Sciatic nerve (tissue), 2 donors: ENCODE results near the gene DGKB. TPM values are rescaled to one million over a fixed set of nuclear protein-coding genes. Genes with fewer than 3 reads are reported as not detected.

ENCODE experiments used
- ATAC-seq: fragments of 200-7000 bp; cut with Tn5 transposase; one replicate; pipeline ENCODE4 v1.9.1; 2020; ENCODE audit warnings: mild to moderate bottlenecking, moderate library complexity
- DNase-seq: peaks from one replicate; pipeline ENCODE4 v3.0.0-alpha.2; 2020; ENCODE audit warnings: low spot score
- intact Hi-C: fragments of 100-400 bp; cut with DNase I; formaldehyde crosslinking; loops from one replicate; pipeline ENCODE4 v1.14.2; 2022
- total RNA-seq: library from RNA; stranded (reverse); fragmentation: NEBNext Ultra II Directional; extraction: Animal tissue kit (Norgen Biotek cat#: 25700); gene quantifications from one replicate; pipeline ENCODE4 v1.2.1, GENCODE V29; 2021
- donor health status: DM: no; HTN: no; CAD: no.
- donor health status: DM: no; HTN: no; CAD: no.

DGKB gene
- total RNA-seq, 1 donor from 2014 or later = 3.6 TPM

DNA sequence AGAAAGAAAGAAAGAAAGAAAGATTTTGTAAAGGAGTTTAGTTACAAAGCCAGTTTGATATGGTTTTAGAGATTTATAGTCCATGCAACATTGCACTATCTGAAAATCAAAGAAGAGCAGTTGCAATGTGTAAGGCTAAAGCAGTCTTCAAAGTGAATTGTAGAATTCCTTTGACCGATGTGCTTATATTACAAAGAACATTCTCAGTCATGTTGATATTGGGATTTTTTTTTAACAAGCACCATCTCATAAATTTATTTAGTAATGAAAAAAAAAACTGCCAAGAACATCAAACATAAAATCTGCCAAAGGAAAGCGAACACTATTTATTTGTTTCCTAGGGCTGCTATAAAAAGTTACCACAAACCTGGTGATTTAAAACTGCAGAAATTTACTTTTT, 133.3 kb downstream of the DGKB start:
- DNase-seq = no peak
- intact Hi-C loops = no loop called here
- ATAC-seq = no peak

DNA sequence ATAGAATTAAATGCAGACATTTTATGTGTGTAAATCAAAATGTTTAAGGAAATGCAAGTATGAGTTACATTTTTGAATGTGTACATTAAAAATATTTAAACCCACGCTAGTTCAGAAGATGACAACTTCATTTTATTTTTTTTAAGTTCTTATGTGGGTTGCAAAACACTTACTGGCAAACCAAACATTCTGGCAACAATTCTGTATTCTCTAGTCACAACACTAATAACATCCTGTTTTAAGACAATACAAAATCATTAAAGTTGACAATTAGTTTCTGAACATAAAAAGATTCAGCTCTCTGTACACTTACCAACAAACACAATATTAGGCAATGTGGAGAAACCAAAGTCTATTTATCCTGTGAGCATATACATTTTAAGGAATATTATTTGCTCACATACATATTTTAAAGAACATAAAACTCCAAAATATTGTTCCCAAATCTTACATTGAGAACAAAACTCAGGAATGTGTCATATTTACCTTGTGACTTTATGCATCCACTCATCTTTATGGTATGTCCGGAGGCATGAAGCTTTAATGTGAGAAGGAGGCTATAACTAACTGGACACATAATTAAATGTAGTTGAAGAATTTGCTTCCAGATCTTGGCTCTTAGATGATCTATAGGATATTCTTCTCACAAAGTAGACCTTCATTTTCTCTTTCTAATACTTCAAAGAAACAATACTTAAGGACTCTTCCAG, 134.7 kb downstream of the DGKB start:
- ATAC-seq (no peak), DNase-seq (no peak)
- intact Hi-C loops = no loop called here

DNA sequence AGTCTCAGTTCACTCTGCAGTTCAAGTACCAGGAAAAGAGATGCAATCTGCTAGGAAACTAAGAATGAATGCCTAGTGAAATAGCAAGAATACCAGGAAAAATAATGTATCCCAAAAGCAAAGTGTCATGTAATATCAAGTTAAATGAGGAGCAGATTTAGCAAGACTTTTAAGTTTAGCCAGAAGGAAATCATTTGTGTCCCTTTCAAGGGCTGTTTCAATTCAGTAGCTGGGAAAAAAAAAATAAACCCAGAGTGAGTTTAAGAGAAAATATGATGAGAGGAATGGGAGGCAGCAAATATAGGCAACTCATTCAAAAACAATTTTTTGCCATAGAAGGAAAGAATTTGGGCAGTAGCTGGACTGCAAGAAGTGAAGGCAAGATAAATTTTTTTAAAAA, 135.8 kb downstream of the DGKB start:
- intact Hi-C loops = no loop called here
- no peak for DNase-seq
- no peak for ATAC-seq

DNA sequence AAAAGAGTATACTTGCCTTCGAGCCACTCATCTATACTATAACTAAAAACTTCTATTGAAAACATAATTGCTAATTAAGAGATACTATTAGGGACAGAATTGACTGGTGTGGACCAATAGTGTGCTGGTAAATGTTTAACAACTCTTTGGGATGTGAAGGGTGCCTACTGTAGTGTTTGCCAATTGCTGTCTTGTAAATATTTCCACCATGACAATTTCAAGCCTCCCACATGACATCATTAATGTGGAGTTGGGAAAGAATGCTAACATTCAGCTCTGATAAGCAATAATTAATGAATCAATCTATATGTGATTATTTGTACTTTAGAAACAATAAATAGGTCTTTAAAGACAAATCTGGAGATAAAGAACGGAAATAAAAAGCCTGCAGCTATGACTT, 136.8 kb downstream of the DGKB start:
- no peak for ATAC-seq
- DNase-seq = no peak

DNA sequence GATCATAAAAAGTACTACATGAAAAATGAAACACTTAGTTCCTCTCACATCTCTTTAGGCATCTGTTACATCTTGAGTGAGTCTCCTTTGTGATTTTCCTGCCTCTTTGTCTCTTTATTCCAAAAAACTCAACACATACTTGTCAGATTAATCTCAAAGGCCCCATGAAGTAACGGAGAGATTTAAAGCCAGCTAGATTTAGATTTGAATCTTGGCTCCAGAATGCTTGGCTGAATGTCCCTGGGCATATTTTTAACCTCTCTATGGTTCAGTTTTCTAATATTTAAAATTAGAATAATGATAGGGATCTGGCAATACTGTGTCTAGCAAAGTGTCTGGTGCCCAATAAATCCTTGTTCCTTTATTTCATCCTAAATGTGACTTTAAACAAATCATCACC, 140.0 kb downstream of the DGKB start:
- intact Hi-C loops = no loop called here
- DNase-seq (no peak), ATAC-seq (no peak)

More for the DNA sequence above, 136.8 kb downstream of the DGKB start:
- intact Hi-C loops = no loop called here

DNA sequence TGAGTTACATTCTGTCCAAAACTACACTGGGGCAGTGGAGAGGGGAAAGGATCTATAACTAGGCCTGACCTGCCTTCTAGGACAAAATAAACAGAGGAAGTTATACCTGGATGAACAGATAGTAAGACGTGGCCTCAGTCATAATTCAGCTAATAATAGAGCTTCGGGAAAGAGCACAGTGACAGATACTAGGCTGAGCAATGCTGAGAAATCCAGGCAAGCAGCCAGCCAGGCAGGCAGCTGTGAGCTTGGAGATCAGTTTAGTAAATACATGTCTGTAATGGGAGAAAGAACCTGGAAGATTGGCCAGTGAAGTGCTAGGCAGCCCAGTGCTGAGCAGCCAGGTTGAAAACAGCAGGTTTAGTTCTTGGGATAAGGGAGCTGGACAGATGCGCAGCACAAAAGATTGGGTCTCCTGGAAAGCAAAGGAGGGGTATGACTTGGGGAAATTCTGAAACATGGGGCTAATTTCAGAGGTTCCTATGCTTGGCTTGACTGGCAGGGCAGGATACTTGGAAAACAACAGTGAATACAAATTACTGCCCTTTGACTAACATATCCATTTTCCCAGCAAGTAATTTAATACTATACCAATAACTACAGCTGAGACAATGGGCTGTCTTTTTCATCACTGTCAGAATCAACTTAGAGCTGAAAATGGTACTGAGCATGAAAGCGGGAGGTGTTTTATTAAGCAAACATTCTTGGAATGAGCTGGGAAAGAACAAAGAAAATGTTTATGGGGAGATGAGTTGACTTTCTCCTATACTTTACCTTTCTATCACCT, 140.8 kb downstream of the DGKB start:
- intact Hi-C loops = no loop called here
- ATAC-seq = peak; percentile 26
- no peak for DNase-seq

DNA sequence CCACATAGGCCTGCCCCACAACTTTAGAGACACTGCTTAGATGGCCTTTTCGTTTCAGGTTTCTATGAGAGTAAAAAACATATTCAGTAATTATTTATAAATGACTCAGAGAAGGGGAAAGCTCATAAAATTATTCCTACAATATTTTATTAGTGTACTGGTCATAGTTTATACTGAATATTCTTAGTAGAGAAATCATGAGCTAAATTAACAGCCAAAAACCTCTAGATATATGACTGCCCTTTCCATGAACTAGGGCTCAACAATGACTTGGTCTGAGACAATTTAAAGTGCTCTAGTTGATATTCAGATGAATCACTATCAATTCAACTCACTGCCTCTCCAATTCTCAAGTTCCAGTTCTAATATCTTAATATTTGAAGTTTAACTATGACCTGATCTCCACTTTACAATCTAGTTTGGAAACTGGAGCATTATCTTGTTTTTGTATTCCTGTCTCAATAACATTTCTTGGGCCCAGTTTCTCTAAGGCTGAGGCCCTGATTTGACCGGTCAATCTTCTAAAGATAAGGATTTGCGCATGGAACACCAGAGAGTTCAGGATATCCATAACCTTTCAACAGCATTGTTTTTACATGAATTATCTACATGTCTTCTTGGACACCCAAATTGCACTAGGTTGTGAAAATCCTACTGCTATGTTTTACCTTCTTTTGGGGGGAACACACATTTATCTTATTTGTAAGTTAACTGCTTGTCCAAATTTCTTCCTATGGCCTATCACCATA, 141.6 kb downstream of the DGKB start:
- intact Hi-C loops = no loop called here
- ATAC-seq (no peak), DNase-seq (no peak)

DNA sequence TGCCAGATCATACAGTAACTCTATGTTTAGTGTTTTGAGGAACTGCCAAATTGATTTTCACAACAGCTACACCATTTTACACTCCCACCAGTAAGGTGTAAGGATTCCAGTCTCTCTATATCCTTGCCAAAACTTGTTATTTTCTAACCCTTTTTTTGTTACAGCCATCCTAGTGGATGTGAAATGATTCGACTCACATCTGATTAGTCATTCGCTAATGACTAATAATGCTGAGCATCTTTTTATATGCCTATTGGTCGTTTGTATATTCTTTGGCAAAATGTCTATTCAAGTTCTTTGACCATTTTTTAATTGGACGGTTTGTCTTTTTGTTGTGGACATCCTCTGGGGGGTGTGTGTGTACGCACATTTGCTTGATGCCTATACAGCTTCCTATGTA, 142.8 kb downstream of the DGKB start:
- no peak for ATAC-seq
- intact Hi-C loops = no loop called here

DNA sequence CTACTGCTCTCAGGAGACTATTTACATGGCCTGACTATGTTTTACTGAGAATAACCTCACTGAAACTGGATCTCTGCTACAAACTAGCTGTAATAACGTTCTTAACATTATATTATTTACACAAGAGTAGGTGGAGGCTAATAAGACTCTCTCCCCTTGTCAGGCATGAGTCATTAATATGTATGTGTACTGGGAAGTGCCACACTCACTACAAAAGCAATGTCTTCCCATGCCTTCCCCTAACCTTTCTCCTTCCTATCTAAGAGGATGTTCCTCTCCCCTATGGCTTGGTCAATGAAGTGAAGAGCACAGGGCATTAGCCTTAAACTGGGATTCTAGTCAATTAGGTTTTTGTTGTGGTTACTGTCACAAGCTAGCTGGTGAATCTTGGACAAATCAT, 147.9 kb downstream of the DGKB start:
- intact Hi-C loops = no loop called here
- no peak for ATAC-seq
- no peak for DNase-seq

More for the DNA sequence above, 142.8 kb downstream of the DGKB start:
- DNase-seq = no peak

DNA sequence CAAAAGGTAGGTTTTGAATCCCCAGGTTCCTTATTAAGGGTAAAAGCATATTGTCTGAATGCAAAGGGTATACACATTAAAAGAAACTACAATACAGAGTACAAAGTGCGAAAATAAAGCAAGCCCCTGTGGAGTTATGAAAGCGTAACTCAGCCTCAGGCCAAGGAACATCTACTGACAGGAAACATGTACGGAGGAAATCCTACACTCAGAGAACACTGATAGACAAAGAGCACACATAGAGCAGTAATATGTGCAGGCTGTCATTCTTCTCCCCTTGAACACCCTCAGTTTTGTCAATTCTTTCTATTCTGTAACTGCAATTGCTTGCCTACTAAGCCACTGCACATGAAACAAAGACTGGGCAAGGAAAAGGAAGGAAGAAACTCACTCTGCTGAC, 150.2 kb downstream of the DGKB start:
- DNase-seq (no peak), ATAC-seq (no peak)
- intact Hi-C loops = no loop called here

DNA sequence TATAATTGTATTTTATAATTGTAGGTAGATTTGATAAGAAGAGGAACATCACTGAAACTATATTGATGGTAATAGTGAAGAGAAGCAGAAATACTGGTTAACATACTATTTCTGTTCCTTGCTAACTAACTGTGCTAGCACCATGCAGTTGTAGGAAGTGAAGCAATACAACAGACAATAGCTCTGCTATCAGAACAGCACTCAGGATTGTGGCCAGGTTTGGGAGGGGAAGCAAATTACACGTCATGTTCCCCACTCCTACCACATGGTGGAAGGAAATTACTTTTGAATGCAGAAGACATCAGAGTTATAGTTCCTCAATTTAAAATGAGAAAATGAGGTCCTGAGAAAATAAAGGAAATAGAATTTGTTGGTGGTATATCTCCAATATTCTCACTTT, 151.1 kb downstream of the DGKB start:
- no peak for ATAC-seq
- intact Hi-C loops = no loop called here

DNA sequence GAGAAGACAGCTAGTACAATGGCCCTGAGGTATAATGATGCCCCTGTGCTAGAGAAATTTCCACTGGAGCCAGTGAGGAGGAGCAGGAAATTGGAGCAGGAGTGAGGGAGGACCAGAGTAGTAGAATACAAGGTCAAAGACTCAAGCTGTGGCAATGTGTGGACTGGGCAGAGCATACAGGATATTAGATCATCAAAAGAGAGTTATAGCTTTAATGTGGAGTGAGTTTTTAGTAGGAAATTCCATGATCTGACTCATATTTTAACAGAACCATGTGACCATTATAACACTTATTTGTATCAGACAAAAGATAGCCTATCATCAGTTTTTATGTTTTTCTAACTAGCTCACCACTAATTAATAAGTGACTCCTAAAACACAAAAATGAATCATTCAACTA, 154.1 kb downstream of the DGKB start:
- ATAC-seq (no peak), DNase-seq (no peak)
- intact Hi-C loops = no loop called here

More for the DNA sequence above, 151.1 kb downstream of the DGKB start:
- DNase-seq = no peak

DNA sequence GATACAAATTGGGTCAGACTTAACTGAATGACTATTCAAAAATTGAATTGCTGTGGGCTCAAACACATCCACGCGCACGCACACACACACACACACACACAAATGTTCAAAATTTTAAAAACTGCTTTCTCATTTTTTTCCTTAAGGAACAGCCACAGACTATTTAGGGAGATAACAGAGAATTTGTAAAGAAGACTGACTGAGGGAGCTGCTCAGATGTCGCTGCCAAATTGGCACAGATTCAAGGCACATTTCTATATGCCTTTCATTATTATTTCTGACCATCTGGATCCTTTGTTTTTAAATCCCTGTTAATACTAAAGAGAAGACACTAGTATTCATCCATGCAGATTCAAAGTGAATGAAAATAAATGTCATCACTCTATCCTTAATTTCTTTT, 154.8 kb downstream of the DGKB start:
- no peak for DNase-seq
- intact Hi-C loops = no loop called here
- no peak for ATAC-seq

DNA sequence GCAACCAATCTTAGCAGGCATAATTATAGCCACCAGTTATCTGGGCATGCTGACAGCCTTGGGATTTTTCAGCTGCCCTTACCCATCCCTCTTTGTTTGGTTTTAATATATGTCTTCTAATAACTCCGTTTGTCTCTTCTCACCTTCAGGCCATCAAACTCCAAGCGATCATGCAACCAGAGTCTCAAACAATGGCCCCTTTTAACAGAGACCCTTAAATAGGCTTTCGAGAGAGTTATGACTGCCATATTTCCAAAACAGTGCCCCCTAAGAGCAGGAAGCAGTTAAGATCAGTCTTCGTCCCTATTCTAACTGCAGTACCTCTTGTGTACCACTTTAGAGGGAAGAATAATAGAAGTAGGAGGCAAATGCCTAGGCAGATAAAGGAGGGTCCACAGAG, 157.5 kb downstream of the DGKB start:
- ATAC-seq (no peak), DNase-seq (no peak)
- intact Hi-C loops = no loop called here

DNA sequence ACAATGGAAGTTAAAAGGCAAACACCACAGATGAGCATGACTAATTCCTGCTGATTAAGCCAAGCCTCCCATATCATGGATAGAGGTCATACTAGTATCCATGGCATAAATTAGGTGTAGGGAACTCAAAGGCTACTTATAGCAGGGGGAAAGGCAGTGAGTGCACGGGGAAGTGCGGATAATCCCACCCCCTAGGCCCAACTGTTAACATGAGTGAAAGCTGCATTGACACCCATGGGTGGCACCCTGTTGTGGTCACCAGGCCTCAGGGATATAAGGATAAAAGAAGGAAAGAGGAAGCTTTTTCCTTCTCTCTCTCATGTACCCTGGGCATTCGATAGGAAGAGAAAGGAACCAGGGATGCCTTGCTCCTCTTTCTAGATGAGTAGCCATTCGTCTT, 161.9 kb downstream of the DGKB start:
- DNase-seq (no peak), ATAC-seq (no peak)
- intact Hi-C loops = no loop called here

DNA sequence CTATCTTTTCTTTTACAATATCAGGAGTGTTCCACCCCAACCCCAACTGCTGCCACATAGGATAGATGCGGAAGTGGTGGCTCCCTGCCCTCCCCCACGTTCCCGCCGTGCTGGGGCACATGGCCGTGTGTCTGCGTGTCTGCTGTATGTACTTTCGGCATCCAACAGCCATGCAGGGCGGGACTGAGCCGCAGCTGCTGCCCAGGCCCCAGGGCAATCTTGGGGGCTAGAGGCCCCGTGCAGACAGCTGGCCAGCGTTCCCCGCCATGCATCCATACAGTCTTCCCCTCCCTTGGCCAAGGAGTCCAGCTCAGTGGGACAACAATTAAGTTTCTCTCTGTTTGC, 162.7 kb downstream of the DGKB start:
- ATAC-seq (no peak), DNase-seq (no peak)
- intact Hi-C loops = no loop called here

DNA sequence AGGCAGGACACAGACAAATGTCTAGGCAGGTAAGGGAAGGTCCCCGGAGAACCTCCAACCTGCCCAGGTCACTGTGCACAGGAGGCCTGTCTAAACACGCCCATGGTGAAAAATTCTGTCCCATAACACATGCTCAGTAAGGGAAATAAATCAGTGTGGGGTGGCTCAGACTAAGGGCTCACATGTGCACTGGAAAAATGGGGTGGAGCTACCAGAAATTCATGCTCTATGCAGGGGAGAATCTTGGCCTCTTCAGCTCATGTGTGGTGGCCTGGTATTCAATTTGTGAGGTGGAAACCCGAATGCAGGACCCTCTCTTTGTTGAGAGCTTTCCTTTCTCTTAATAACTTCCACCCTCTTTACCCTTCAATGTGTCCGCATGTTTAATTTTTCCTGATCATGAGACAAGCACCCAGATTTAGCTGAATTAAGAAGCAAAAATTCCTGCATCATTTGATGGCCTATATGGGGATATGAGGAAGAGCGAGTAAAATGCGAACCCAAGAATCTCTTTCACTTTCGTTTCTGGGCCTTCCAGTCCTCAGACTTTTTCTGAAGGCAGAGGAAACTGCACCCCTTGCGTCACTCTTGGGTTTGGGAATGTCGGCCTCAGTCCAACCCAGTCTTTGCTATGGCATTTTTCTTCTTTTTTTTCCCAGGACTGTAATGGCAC, 163.2 kb downstream of the DGKB start:
- no peak for DNase-seq
- intact Hi-C loops = no loop called here
- ATAC-seq = no peak

DNA sequence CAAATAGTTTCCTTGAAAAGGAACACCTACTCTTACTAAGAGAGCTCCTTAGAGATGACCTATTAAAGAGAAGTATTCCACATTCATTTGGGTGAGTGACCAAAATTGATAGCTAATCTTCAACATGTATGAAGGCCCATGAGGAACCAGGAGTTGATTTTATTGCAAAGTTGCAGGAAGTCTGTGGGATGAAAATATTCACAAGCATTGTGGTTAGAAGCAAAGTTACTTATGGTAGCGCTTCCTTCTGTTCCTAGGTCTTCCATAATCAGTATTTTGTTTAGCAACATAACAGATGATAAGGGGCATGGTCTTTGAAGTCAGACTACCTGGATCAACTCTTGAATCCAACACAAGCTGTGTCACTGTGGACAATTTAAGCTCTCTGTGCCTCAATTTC, 164.5 kb downstream of the DGKB start:
- intact Hi-C loops = no loop called here
- no peak for ATAC-seq
- no peak for DNase-seq

DNA sequence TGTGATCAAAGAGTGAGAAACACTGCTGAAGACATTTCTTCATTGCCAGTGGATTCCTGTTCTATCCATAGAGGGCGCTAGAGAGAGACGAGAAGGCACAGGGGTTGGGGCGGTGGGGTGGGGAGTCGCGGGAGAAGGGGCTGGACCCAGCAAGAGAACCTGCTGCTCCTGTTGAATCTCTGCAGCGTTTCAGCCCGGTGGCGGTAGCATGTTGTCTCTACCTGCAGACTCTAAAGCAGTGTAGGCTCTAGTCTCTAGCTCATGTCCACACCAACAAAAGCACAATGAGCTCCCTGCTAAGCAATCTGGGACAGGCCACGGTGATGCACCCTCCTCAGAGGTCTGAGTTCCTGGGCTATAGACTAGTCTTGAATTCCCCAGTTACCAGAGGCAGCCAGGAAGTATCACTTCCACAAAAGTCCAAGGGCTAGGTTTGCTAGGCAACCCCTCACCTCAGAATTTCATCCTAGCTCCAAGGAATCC, 167.7 kb downstream of the DGKB start:
- ATAC-seq (no peak), DNase-seq (no peak)
- intact Hi-C loops = no loop called here

DNA sequence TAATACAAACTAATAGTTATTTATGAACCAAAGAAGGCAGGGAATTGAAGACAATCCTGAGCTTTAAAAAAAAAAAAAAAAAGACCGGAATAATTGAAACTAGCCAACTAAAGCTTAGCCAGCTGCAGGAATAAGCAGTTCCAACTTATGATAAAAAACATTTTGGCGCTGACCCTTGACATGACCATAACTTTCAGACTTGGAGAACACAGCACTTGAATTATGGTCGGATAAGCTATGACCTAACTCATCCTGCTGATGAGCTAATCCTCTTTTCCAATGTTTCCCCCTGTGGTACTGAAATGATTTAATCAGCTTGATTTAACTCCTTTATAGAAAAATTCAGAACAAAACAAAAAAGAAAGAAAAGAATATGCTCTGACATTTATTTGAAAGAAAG, 181.8 kb downstream of the DGKB start:
- DNase-seq = no peak
- intact Hi-C loops = no loop called here
- ATAC-seq = peak; percentile 57
